ENCODE results near the gene MTA3. TPM values are rescaled to one million over a fixed set of nuclear protein-coding genes. Genes with fewer than 3 reads are reported as not detected.

The MTA3 gene
- total RNA-seq, 1 experiment from 2014 or later: 61.8 TPM

DNA sequence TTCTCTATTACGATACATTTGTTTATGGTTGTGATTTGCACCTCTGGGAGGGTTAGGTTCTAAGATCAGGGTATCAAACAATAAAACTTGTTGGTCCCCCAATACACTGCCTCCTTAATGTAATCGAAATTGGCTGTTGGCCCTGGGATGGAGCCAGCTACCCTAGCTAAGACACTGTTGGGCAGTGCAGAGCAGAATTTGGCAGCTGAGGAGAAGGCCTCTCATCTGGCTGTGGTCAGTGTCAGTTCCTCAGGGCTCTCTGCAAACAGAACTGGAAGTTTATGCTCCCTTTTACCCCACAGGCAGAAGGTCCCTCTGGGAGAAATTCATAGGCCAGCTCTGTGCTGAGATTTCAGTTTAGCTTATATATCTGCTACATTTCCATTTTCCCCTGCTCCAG is 232.5 kb downstream of the MTA3 start:
- no peak for DNase-seq
- Histone ChIP-seq H3K9me3 (replicated peaks) (peaks cover 3% of the 10 kb centered on the region; the same call in 1 of the 2 replicates), H3K4me3 (no peak overlapping the region), H3K4me1 (peaks cover 13% of the 10 kb centered on the region), H3K27me3 (no peaks in the 10 kb centered on the region), H3K27ac (no peak overlapping the region), H3K36me3 (no peaks in the 10 kb centered on the region)

DNA sequence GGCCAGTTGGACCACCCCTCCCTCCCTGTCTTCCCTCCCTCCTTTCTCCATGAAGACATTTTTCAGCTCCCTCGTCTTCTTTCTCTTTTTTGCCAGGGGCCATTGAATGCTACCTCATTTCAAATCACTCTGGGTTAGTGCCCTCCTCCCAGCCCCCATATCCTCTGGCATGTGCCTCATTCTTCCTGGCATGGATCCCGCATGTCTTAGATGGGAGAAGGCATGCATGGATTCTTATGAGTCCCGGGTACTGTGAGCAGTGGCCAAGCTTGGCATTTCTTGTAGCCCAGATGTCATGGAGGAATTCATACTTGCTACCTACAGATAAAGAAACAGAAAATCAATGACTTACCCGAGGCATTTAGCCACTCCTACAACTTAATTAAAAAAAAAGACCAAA is 232.9 kb downstream of the MTA3 start:
- Histone ChIP-seq H3K36me3 (no peaks in the 10 kb centered on the region), H3K27ac (no peak overlapping the region), H3K4me3 (no peak overlapping the region), H3K27me3 (no peaks in the 10 kb centered on the region), H3K9me3 (replicated peaks) (peaks cover 3% of the 10 kb centered on the region; the same call in 1 of the 2 replicates), H3K4me1 (peaks cover 9% of the 10 kb centered on the region)
- DNase-seq: no peak

DNA sequence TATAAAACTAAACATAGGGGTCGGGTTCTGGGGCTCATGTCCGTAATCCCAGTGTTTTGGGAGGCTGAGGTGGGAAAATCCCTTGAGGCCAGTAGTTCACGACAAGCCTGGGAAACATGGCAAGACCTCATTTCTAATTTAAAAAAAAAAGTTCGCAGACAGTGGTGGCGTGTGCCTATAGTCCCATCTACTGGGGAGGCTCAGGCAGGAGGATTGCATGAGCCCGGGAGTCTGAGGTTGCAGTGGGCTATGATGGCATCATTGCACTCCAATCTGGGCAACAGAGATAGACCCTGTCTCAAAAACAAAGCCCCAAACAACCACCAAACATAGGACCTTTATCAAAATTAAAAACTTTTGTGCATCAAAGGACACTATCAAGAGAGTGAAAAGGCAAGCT is 233.7 kb downstream of the MTA3 start:
- Histone ChIP-seq H3K4me1 (peaks cover 3% of the 10 kb centered on the region; the same call in 1 of the 2 replicates), H3K27ac (no peak overlapping the region), H3K9me3 (replicated peaks) (0 out of 2 replicates have a peak, but pooled peaks cover under 1% of the 10 kb centered on the region), H3K4me3 (no peak overlapping the region), H3K36me3 (no peaks in the 10 kb centered on the region), H3K27me3 (no peaks in the 10 kb centered on the region)
- DNase-seq: no peak

DNA sequence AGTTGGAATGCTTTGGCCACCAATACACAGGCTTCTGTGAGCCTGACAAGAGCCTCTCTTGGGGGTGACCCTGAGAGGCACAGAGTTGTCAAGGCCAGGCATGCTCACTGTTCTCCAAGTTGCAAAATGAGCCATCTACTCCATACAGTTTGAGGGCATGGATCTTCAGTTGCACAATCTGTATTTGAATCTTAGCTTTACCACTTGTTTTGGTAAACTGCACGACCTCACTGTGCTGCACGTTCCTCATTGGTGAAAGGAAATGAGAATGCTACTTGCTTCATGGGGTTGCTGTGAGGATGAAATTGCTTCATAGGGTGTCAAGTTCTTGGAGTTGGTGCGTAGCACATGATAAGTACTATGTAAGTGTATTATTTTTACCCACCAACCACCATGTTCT is 235.9 kb downstream of the MTA3 start:
- H3K27ac ChIP-seq: no peak overlapping the region
- DNase-seq: no peak
- peaks cover 8% of the 10 kb centered on the region for H3K4me1 ChIP-seq
- H3K36me3 ChIP-seq: no peaks in the 10 kb centered on the region
- no peaks in the 10 kb centered on the region for H3K27me3 ChIP-seq
- no peaks in the 10 kb centered on the region for H3K9me3 ChIP-seq (replicated peaks)
- H3K4me3 ChIP-seq: no peak overlapping the region

DNA sequence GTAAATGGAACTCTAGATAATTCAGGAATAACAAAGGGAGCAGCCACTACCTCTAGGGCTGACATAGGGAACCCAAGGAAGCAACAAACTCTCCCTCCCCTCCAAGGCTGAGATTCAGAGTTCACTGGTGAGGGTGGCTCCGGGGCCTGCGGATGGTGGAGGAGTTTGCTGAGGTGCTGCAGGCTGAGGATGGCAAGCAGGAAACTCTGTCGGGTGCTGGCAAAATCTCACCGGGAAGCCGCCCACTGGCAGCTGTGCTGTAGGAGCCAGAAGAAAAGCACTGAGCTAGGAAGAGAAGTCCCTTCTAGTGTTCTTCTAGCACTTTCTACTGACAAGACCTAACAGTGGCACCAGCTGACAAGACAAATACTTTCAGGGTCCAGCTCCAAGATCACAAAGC is 236.5 kb downstream of the MTA3 start:
- no peaks in the 10 kb centered on the region for H3K9me3 ChIP-seq (replicated peaks)
- H3K27ac ChIP-seq: no peak overlapping the region
- H3K4me3 ChIP-seq: no peak overlapping the region
- H3K36me3 ChIP-seq: no peaks in the 10 kb centered on the region
- no peaks in the 10 kb centered on the region for H3K27me3 ChIP-seq
- peaks cover 6% of the 10 kb centered on the region for H3K4me1 ChIP-seq
- no peak for DNase-seq

Other genes starting within 250 kb of the MTA3 start
- 306 and 322 TPM in 2 replicates for gene COX7A2L, start 207.4 kb upstream of the MTA3 start, total RNA-seq (2014; rRNA removed; shearing (Covaris generic))
- 0.03 and 0.06 TPM in 2 replicates for gene KCNG3, start 74.7 kb upstream of the MTA3 start, total RNA-seq (2014; rRNA removed; shearing (Covaris generic))
- 1.8 and 2.0 TPM in 2 replicates for gene OXER1, start 195.5 kb downstream of the MTA3 start, total RNA-seq (2014; rRNA removed; shearing (Covaris generic))
- gene HAAO, start 224.0 kb downstream of the MTA3 start, total RNA-seq (2014; rRNA removed; shearing (Covaris generic)): 3.5 and 4.7 TPM in 2 replicates